Endothelial cell of umbilical vein (primary cell): Measurements from ENCODE around the gene FTO.

ENCODE experiments used
- CTCF ChIP-seq, 2 donors: IDR thresholded peaks; 1 replicate in 1 of 2; 2 replicates in 1 of 2; pipeline ENCODE4 v1.5.1; 2011; ENCODE audit warnings: low read length in 2 of 2, mild to moderate bottlenecking in 2 of 2, moderate library complexity in 2 of 2, control low read depth in 1 of 2, inconsistent platforms in 1 of 2, low read depth in 1 of 2; ENCODE audit not compliant: insufficient read depth in 1 of 2; ENCODE audit errors: extremely low read depth in 1 of 2
- EZH2 ChIP-seq: IDR thresholded peaks from 2 replicates; pipeline ENCODE4 v1.6.1; 2012; ENCODE audit warnings: borderline replicate concordance, low read depth, mild to moderate bottlenecking, moderate library complexity, low read length, inconsistent platforms; ENCODE audit not compliant: severe bottlenecking
- FOS ChIP-seq: IDR thresholded peaks from 2 replicates; pipeline ENCODE4 v1.6.1; 2011; ENCODE audit warnings: mild to moderate bottlenecking, low read length, moderate library complexity, borderline replicate concordance; ENCODE audit not compliant: insufficient read depth
- POLR2A ChIP-seq: IDR thresholded peaks from 2 replicates; pipeline ENCODE4 v1.6.1; 2012; ENCODE audit warnings: low read depth, mild to moderate bottlenecking, control low read depth, low read length

DNA sequence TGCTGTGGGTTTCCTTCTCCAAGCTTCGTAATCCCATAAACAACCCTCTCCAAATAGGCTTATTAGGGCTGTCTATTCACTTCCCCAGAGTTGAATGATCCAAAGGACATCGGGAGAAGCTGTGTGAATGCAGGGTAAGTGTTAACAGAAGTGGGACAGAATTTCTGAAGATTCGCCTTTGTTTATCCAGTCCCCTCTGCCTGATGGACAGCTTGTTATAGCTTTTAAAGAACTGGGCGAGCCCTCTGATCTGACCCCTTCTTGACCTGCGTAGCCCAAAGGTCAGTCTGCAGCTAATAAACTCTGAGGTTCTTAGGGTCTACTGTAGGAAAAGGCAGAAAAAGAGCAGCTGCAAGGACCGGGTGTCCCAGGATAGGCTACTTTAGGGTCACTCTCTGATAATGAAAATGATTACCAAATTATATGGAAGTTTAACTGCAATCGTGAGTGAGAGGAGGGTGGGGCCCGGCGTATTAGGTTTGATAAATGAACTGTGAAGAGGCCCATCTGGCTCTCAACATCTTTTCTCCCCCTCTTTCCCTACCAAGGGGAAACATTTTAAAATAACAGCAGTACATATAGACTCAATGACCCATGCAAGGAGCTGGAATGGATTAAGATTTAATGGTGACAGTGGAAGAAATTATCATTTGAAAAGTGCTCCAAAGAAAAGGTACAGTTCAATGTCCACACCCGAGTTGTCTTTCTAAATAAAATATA is 233.4 kb downstream of the FTO start:
- no peak for TF ChIP-seq CTCF (IDR thresholded peaks at IDR 0.05; ENCODE audit: extremely low read depth in 1 of 2, insufficient read depth in 1 of 2, low read depth in 1 of 2, low read length in 2 of 2)
- no peak for TF ChIP-seq FOS
- TF ChIP-seq EZH2 = no peak
- no peak for TF ChIP-seq POLR2A
